Thymus (tissue), 11 donors: ENCODE measurements around the gene SYNGAP1. TPM values are rescaled to one million over a fixed set of nuclear protein-coding genes. Genes with fewer than 3 reads are reported as not detected.
A peak's percentile ranks its signal among the peaks of the same experiment; 100 is the strongest.

Source experiments
- DNase-seq, 9 donors: peaks; one replicate each; pipeline ENCODE4 v3.0.0-alpha.2; 2013; ENCODE audit warnings: low spot score in 9 of 9, low read depth in 6 of 9, missing footprints in 1 of 9
- H3K27ac ChIP-seq, 2 donors: one replicate each; pipeline ENCODE4 v1.5.1; 2013; ENCODE audit warnings: control low read depth in 1 of 2, low read depth in 1 of 2, low read length in 1 of 2, mild to moderate bottlenecking in 1 of 2, moderate library complexity in 1 of 2
- H3K27me3 ChIP-seq, 2 donors: one replicate each; pipeline ENCODE4 v1.5.1; 2013; ENCODE audit warnings: low read length in 1 of 2; ENCODE audit not compliant: control insufficient read depth in 2 of 2, insufficient read depth in 1 of 2
- H3K36me3 ChIP-seq, 2 donors: one replicate each; pipeline ENCODE4 v1.5.1; 2013; ENCODE audit warnings: low read length in 1 of 2, mild to moderate bottlenecking in 1 of 2, moderate library complexity in 1 of 2; ENCODE audit not compliant: control insufficient read depth in 2 of 2, insufficient read depth in 2 of 2
- H3K4me1 ChIP-seq, 2 donors: one replicate each; pipeline ENCODE4 v1.5.1; 2013; ENCODE audit warnings: low read length in 2 of 2; ENCODE audit not compliant: control insufficient read depth in 2 of 2, insufficient read depth in 2 of 2
- H3K4me3 ChIP-seq, 2 donors: one replicate each; pipeline ENCODE4 v1.5.1; 2013; ENCODE audit warnings: low read length in 2 of 2, control low read depth in 1 of 2, mild to moderate bottlenecking in 1 of 2
- H3K9me3 ChIP-seq, 2 donors: one replicate each; pipeline ENCODE4 v1.5.1; 2013; ENCODE audit warnings: low read length in 1 of 2, mild to moderate bottlenecking in 1 of 2; ENCODE audit not compliant: control insufficient read depth in 2 of 2, insufficient read depth in 1 of 2
- WGBS: extraction: QIAGEN DNeasy Blood & Tissue Kit; methylation state at CpG from one replicate; pipeline ENCODE4 v1.1.7; 2013; 5-methylcytosine and 5-hydroxymethylcytosine counted together
- polyA plus RNA-seq: library from polyadenylated mRNA; stranded (reverse); fragments of 200-250 nt; gene quantifications from one replicate; pipeline ENCODE4 v1.2.3, GENCODE V29; 2013
- total RNA-seq: library from RNA; stranded (reverse); fragments of 120-200 nt; gene quantifications from one replicate; pipeline ENCODE4 v1.2.4, GENCODE V29; 2013
- donor health status: healthy.

SYNGAP1 gene
- total and polyA plus RNA-seq, 2 donors = 3.0 to 26.7 TPM

DNA sequence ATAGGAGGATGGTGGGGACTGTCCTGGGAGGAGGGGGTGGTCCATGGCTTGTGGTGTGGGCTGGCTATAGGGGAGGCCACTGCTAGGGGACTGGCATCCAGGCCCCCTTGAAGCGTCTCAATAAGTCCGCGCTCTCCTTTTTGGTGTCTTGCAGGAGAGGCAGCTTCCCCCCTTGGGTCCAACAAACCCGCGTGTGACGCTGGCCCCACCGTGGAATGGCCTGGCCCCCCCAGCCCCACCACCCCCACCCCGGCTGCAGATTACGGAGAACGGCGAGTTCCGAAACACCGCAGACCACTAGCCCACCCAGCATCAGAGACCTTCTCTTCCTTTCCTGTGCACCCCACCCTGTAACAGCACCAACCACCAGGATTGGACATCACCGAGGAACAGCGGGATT lies 31.7 kb downstream of the SYNGAP1 start:
- H3K27ac ChIP-seq = no peak overlapping the region
- no peak for DNase-seq
- H3K27me3 ChIP-seq = no peaks in the 10 kb centered on the region
- WGBS = 99% methylated on average over 15 of the region's 15 CpGs
- no peak overlapping the region for H3K4me3 ChIP-seq
- H3K4me1 ChIP-seq = peaks cover 12 to 23% of the 10 kb centered on the region in 2 donors
- peaks cover 38 to 39% of the 10 kb centered on the region in 2 donors for H3K36me3 ChIP-seq
- H3K9me3 ChIP-seq = no peaks in the 10 kb centered on the region

DNA sequence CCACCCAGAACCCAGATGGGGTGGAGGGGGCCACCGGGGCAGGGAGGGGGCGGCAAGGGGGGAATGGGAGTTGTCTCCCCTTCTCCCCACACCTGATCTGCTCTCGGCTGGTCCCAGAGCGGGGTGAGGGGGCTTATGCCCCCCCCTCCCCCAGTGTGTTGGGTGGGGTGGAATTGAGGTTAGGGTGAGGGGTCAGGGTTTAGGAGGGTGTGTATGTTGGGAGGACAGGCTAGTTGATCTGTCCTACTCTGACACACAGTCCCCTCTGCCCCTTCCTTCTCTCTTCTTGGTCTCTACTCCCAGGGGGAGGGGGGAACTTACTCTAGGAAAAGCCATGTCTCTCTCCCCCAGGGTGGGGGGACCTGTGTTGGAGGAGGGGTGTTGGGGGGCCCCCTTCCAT lies 32.6 kb downstream of the SYNGAP1 start:
- DNase-seq = no peak
- H3K4me3 ChIP-seq = no peak overlapping the region
- peak overlapping the region in 1 of 2 donors; percentile 8 for H3K27ac ChIP-seq
- no peaks in the 10 kb centered on the region for H3K9me3 ChIP-seq
- 94% methylated on average over 4 of the region's 4 CpGs for WGBS
- peaks cover 30 to 34% of the 10 kb centered on the region in 2 donors for H3K36me3 ChIP-seq
- H3K27me3 ChIP-seq = no peaks in the 10 kb centered on the region
- peaks cover 12 to 23% of the 10 kb centered on the region in 2 donors for H3K4me1 ChIP-seq

DNA sequence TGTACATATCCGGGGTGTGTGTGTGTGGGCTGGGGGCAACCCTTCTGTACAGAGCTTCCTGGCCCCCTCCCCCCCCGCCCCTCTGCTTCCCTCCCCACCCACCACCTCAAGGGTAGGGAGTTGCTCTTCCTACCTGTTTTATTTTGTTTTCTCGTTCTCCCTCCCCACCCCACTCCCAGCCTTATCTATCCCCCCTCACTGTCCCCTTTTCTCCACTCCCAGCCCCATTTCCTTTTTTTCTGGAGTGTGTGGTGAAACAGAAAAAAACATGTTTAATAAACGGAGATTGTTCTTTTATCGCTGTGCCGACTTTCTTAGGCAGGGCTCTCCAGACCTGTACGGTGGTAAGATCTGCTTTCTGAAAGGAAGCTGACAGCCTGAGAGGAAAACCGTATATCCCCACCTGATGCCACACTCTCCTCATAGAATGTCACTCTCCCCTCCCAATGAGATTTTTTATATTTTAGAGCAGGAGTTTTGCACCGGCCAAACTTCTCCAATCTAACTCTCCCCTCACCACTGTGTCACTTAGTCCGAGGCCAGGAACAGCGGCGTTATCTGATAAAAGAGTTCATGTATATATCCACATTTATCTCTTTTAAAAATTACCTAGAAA lies 33.6 kb downstream of the SYNGAP1 start:
- H3K9me3 ChIP-seq = no peaks in the 10 kb centered on the region
- H3K4me3 ChIP-seq = peak overlapping the region; percentile 92
- peak overlapping the region; percentile 71 to 87 for H3K27ac ChIP-seq
- H3K27me3 ChIP-seq = no peaks in the 10 kb centered on the region
- WGBS = under 1% methylated on average over 12 of the region's 12 CpGs
- peaks cover 20 to 24% of the 10 kb centered on the region in 2 donors for H3K36me3 ChIP-seq
- peaks cover 12 to 23% of the 10 kb centered on the region in 2 donors for H3K4me1 ChIP-seq
- DNase-seq = peak in 2 of 9 donors; percentile 8 to 45

DNA sequence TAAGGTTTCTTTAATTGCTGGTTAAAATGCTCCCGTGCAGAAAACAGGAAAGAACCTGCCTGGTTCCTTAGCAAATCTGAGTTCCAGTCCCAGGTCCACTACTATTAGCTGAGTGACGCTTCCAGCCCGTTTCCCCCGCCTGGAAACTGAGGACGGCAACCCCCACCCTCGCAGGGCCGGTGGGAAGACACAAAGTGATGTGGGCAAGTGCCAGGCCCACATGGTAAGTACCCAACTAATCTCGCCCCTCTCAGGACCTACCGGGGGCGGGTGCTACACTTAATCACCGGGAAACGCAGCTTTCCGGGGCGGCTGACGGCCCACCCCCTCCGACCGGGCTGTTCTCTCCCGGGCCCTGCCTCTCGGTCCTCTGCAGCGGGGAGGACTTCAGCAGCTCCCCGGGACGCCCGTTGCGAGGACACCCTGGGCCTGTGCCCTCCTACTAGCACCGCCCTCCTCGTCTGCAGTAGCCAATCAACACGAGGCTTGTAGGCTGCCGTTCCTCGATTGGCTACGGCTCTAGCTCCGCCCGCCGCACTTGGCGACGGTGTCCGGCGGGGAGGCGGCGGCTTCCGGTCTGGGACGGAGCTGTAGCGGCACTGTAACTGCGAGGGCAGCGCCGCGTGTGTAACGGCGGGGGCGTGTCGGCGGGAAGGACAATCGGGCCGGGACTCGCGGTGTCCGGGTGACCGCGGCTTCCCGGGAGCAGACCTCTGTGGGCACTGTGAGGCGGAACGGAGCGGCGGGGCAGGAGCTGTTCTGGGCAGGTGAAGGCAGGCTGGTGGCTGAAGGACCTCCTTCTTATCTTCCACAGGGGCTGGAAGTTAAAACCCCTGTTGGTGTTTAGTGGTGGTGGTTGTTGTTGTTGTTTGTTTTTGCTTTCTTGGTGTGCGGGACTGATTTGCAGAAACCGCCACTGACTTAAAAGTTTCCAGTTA lies 34.4 kb downstream of the SYNGAP1 start, which contains the start of gene ZBTB9:
ZBTB9 (plus strand) TSS at position 568 of the 938 bp plus-strand sequence. CDS start 525 bp downstream, outside the sequence.
- Histone ChIP-seq H3K4me1 (peaks cover 12 to 23% of the 10 kb centered on the region in 2 donors), H3K36me3 (peaks cover 12 to 17% of the 10 kb centered on the region in 2 donors), H3K4me3 (peak within 1 kb of the TSS; percentile 92), H3K9me3 (no peaks in the 10 kb centered on the region), H3K27ac (peak within 1 kb of the TSS; percentile 71 to 87), H3K27me3 (no peaks in the 10 kb centered on the region)
- WGBS = under 1% methylated on average over 65 of the region's 65 CpGs
- DNase-seq = peak; percentile 87 to 97 (median 91)

DNA sequence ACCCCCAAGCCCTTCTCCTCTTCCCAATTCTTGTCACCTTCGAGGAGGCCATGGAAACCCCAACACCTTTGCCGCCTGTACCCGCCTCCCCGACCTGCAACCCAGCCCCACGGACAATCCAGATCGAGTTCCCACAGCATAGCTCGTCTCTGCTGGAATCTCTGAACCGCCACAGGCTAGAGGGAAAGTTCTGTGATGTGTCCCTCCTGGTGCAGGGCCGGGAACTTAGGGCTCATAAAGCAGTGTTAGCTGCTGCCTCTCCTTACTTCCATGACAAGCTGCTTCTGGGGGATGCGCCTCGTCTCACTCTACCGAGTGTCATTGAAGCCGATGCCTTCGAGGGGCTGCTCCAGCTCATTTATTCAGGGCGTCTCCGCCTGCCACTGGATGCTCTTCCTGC lies 35.2 kb downstream of the SYNGAP1 start:
- WGBS = 61% methylated on average over 16 of the region's 16 CpGs
- no peak overlapping the region for H3K27ac ChIP-seq
- DNase-seq = no peak
- peaks cover 7 to 11% of the 10 kb centered on the region in 2 donors for H3K36me3 ChIP-seq
- H3K27me3 ChIP-seq = no peaks in the 10 kb centered on the region
- peaks cover 12 to 23% of the 10 kb centered on the region in 2 donors for H3K4me1 ChIP-seq
- H3K4me3 ChIP-seq = peak overlapping the region; percentile 92
- no peaks in the 10 kb centered on the region for H3K9me3 ChIP-seq

DNA sequence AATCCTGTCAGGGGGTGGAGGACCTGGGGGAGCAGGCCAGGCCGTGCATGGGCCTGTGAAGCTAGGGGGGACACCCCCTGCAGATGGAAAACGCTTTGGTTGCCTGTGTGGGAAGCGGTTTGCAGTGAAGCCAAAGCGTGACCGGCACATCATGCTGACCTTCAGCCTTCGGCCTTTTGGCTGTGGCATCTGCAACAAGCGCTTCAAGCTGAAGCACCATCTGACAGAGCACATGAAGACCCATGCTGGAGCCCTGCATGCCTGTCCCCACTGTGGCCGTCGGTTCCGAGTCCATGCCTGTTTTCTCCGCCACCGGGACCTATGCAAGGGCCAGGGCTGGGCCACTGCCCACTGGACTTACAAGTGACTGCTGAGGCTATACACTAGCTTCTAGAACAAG lies 36.3 kb downstream of the SYNGAP1 start:
- no peaks in the 10 kb centered on the region for H3K9me3 ChIP-seq
- H3K4me1 ChIP-seq = peaks cover 12 to 23% of the 10 kb centered on the region in 2 donors
- peaks cover 5 to 10% of the 10 kb centered on the region in 2 donors for H3K36me3 ChIP-seq
- 98% methylated on average over 12 of the region's 12 CpGs for WGBS
- H3K27me3 ChIP-seq = no peaks in the 10 kb centered on the region
- no peak for DNase-seq
- H3K27ac ChIP-seq = no peak overlapping the region
- no peak overlapping the region for H3K4me3 ChIP-seq

DNA sequence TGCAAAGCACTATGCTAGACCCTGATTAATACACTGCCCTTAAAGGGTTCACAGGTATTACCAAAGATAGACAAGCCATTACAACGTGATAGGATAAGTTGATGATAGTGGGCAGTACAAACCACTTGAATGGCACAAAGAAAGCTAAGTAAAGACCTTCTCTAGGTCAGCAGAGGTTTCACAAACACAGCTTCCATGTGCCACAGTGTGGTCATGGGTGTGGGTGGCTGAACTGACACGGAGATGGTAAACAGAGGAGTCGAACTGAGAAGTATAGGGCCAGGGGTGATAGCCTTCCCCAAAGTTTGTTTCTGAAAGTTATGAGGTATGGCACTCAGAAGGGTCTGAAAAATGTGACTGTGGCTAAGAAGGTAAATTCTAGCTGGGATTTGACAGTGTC lies 38.8 kb downstream of the SYNGAP1 start:
- 93% methylated on average over 3 of the region's 3 CpGs for WGBS
- H3K4me3 ChIP-seq = no peak overlapping the region
- no peaks in the 10 kb centered on the region for H3K9me3 ChIP-seq
- H3K27me3 ChIP-seq = no peaks in the 10 kb centered on the region
- no peak overlapping the region for H3K27ac ChIP-seq
- no peak for DNase-seq
- H3K36me3 ChIP-seq = peaks cover 5 to 10% of the 10 kb centered on the region in 2 donors
- peaks cover 5 to 10% of the 10 kb centered on the region in 2 donors for H3K4me1 ChIP-seq

DNA sequence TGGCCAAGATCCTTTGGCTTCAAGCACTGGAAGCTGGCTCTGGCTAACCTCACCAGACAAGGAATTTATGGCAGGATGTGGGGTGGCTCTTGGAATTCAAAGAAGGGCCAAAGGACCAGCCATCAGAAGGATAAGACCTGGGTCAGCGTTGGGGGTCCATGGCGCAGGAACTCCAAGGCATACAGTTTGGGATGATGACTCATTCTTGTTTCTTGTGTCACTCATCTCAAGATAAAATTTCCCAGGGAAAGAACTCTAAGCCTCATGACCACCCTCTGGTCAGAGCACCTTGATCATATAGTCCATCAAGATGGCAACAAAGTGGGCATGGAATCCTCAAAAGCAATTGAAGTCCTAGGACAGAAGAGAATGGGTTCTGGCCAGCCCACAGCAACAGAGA lies 39.4 kb downstream of the SYNGAP1 start:
- no peak overlapping the region for H3K27ac ChIP-seq
- no peaks in the 10 kb centered on the region for H3K9me3 ChIP-seq

More for the DNA sequence above, 39.4 kb downstream of the SYNGAP1 start:
- Histone ChIP-seq H3K4me3 (no peak overlapping the region), H3K36me3 (peaks cover 5 to 10% of the 10 kb centered on the region in 2 donors), H3K4me1 (peaks cover 5 to 9% of the 10 kb centered on the region in 2 donors), H3K27me3 (no peaks in the 10 kb centered on the region)
- DNase-seq = no peak
- WGBS = 98% methylated on average over 2 of the region's 2 CpGs
